ENCODE results near the gene SLC2A13. TPM values are rescaled to one million over a fixed set of nuclear protein-coding genes. Genes with fewer than 3 reads are reported as not detected.

Gene SLC2A13
- total RNA-seq, 1 experiment from 2014 or later = 7.0 TPM

DNA sequence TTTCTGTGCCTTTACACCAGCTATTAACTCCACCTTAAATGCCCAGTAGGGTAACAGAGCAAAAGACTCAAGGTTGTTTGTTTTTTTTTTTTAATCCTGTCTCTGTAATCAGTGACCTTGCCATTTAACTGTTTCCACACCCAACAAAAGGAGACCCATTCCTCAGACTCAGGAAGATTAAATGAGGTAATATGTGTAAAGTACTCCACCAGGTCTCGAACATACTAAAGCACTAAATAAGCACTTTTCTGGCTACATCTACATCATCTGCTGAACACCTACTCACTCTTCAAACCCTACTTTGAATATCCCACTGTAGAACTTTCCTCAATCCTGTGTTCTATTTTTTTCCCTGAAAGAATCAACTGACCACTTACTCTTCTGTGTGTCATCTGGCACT, 4.1 kb downstream of the SLC2A13 start:
- Histone ChIP-seq H3K23ac (ENCODE audit: insufficient read length, low read depth, low read length) (no peak overlapping the region), H3K14ac (ENCODE audit: insufficient read depth, low read length) (no peak overlapping the region), H3K18ac (ENCODE audit: insufficient read length, low read depth, low read length) (no peak overlapping the region), H3K27me3 (ENCODE audit: insufficient read depth, low read length) (no peaks in the 10 kb centered on the region; the same call in 1 of the 2 replicates), H3K27ac (ENCODE audit: insufficient read length, low read depth, low read length) (no peak overlapping the region), H3K4me1 (ENCODE audit: insufficient read depth, low read length) (no peaks in the 10 kb centered on the region; the same call in 1 of the 2 replicates), H2BK12ac (ENCODE audit: insufficient read length, low read depth, low read length) (no peak overlapping the region), H4K91ac (ENCODE audit: insufficient read length, low read depth, low read length) (no peak overlapping the region), H2BK15ac (ENCODE audit: low read depth, low read length) (no peak overlapping the region), H3K79me2 (ENCODE audit: insufficient read depth, low read length) (no peaks in the 10 kb centered on the region; the same call in 1 of the 2 replicates), H3K56ac (ENCODE audit: insufficient read length, low read depth, low read length) (no peak overlapping the region), H4K8ac (replicated peaks; ENCODE audit: insufficient read length, low read depth, low read length) (no peak overlapping the region), H3K9ac (ENCODE audit: extremely low read depth, insufficient read length, low read length) (no peak overlapping the region), H3K4ac (ENCODE audit: low read depth, low read length) (no peak overlapping the region), H3T11ph (ENCODE audit: low read length) (no peak overlapping the region), H4K5ac (ENCODE audit: insufficient read length, low read depth, low read length) (no peak overlapping the region), H4K20me1 (ENCODE audit: control insufficient read depth, insufficient read depth, insufficient read length) (no peaks in the 10 kb centered on the region), H3K79me1 (ENCODE audit: insufficient read depth, low read depth, low read length, poor library complexity, severe bottlenecking) (no peaks in the 10 kb centered on the region), H3K4me2 (ENCODE audit: insufficient read depth, insufficient read length, low read length) (no peak overlapping the region), H2BK120ac (ENCODE audit: low read depth, low read length, poor library complexity, severe bottlenecking) (no peak overlapping the region), H3K23me2 (ENCODE audit: insufficient read length, low read depth, low read length, poor library complexity, severe bottlenecking) (peaks cover 4% of the 10 kb centered on the region), H3K9me3 (ENCODE audit: control insufficient read depth, low read depth, low read length) (no peaks in the 10 kb centered on the region), H2BK20ac (ENCODE audit: low read depth, low read length, poor library complexity, severe bottlenecking) (no peak overlapping the region), H2AFZ (ENCODE audit: low read length) (no peak overlapping the region), H2AK5ac (ENCODE audit: insufficient read length, low read length) (no peak overlapping the region), H2BK5ac (ENCODE audit: insufficient read length, low read length) (no peak overlapping the region)
- Mint-ChIP-seq H3K27me3 (ENCODE audit: low read depth) (peaks cover 2% of the 10 kb centered on the region; the same call in 1 of the 2 replicates), H3K4me3 (no peak overlapping the region; a peak in 1 of 5 replicates), H3K4me1 (peaks cover 32% of the 10 kb centered on the region in 2 experiments), H3K36me3 (ENCODE audit: insufficient read depth in 1 of 3, low read depth in 3 of 3) (peaks cover 0 to 1% (median 0%) of the 10 kb centered on the region in 3 experiments; a peak in 2 of 7 replicates), H3K27ac (no peak overlapping the region), H3K9me3 (no peaks in the 10 kb centered on the region; a peak in 2 of 5 replicates)
- DNase-seq = no peak
- TF ChIP-seq, protein P1, sequence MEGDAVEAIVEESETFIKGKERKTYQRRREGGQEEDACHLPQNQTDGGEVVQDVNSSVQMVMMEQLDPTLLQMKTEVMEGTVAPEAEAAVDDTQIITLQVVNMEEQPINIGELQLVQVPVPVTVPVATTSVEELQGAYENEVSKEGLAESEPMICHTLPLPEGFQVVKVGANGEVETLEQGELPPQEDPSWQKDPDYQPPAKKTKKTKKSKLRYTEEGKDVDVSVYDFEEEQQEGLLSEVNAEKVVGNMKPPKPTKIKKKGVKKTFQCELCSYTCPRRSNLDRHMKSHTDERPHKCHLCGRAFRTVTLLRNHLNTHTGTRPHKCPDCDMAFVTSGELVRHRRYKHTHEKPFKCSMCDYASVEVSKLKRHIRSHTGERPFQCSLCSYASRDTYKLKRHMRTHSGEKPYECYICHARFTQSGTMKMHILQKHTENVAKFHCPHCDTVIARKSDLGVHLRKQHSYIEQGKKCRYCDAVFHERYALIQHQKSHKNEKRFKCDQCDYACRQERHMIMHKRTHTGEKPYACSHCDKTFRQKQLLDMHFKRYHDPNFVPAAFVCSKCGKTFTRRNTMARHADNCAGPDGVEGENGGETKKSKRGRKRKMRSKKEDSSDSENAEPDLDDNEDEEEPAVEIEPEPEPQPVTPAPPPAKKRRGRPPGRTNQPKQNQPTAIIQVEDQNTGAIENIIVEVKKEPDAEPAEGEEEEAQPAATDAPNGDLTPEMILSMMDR (conservative IDR thresholded peaks at IDR 0.05) = no peak
- no CpG with 5 or more reads among the region's 1 CpG for WGBS (ENCODE audit: extremely low coverage, insufficient read length, low lambda C conversion rate)
